GM21529 (cell line): Measurements from ENCODE around the gene ZFP91.
A peak's percentile ranks its signal among the peaks of the same experiment; 100 is the strongest.

Source experiments
- ATAC-seq: cut with Tn5 transposase; IDR thresholded peaks from one replicate; pipeline ENCODE4 v1.9.1; 2021; ENCODE audit not compliant: unreplicated experiment

The ZFP91 gene

GRCh38 chr11:58626934-58627483, 48.1 kb downstream of the ZFP91 start:
- no peak for ATAC-seq

DNA sequence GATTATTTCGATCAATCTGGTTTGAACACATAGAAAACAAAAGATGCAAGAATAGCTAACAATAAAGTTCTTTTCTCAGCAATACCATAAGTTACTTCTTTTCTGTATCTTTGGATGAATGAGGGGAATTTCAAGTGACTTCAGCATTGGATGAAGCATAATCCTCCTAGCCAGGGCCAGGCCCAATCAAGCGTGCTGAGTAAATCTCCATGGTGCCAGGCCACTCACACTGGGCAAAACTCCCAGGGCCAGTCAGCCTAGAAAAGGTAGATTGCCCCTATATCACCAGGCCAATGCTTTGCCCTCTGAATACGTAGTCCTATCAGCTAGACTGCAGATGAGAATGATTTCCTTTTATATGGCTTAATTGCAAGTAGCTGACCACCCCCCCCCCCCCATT, 49.6 kb downstream of the ZFP91 start:
- ATAC-seq = no peak

DNA sequence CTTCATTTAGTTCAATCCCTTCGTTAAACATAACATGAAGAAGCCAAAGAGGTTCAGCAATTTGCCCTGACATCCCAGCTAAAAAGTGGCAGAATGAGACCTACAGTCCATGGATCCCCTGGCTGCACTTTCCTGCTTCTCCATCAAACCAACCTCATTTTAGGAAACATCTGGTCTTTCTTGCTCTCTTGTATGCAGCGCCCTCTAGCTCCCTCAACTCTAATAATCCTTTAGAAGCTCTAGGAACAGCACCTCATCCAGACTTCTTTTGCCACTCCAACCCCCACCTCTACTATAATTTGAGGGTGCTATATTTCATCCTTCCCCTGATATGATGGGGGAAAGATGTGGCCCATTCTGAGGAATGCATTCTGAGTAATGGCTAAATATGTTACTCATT, 51.0 kb downstream of the ZFP91 start:
- no peak for ATAC-seq

DNA sequence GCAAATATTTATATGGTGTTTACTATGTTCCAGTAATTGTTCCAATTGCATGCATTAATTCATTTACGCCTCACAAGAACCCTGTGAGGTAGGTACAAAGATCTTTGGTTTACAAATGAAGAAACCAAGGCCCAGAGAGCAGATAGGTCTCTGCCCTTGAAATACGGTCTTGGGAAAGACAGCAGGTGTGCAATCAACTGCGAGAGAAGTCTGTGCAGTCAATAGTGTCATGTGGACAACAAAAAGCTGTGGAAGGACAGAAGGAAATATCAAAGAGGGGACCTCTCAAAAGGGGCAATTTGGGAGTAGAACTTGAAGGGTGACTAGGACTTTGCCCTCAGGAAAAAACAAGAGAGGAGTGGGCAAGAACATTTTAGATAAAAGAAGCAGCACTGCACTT, 52.5 kb downstream of the ZFP91 start:
- no peak for ATAC-seq

GRCh38 chr11:58632510-58632909, 53.6 kb downstream of the ZFP91 start:
- no peak for ATAC-seq

DNA sequence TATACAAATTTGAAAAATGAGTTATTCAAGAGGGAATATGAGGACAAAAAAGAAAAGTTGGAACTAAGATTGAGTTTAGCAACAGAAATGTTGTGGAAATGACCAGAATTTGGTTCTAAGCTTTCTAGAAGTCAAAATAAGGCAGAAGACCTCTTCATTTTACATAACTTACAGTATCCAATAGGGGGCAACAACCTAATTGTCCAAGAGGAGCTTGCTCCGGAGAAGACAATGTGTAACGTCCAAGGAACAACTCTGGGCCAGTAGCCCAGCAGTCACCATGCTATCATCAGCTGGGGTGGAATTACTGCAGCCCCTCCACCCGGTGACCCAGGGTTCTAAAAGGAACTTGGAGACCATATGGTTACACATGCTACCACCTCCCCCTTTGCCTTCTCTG, 57.7 kb downstream of the ZFP91 start:
- ATAC-seq = no peak

GRCh38 chr11:58637371-58637770, 58.5 kb downstream of the ZFP91 start:
- no peak for ATAC-seq

DNA sequence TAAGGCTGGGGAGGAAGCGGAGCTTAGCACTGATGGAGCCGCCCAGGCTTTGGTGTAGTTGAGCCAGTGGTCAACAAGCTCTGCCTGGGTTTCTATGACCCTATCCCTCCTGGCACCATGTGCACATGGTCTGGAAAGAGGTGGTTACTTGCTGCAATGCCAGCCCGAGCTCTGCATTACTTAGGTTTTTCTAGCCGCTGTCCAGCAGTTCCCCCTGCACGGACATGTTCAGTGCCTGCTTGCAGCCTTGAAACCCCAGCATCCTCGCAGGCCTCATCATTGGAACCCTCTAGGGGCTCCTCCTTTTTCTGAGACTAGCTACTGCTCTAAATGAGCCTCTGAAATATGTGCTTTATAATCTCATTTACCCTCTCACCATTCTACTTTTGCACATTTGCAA, 60.2 kb downstream of the ZFP91 start:
- ATAC-seq = no peak

- ATAC-seq = no peak
Observed at GRCh38 chr11:58639669-58640068, 60.8 kb downstream of the ZFP91 start.

- ATAC-seq = no peak
Observed at GRCh38 chr11:58640386-58641023, 61.6 kb downstream of the ZFP91 start.

DNA sequence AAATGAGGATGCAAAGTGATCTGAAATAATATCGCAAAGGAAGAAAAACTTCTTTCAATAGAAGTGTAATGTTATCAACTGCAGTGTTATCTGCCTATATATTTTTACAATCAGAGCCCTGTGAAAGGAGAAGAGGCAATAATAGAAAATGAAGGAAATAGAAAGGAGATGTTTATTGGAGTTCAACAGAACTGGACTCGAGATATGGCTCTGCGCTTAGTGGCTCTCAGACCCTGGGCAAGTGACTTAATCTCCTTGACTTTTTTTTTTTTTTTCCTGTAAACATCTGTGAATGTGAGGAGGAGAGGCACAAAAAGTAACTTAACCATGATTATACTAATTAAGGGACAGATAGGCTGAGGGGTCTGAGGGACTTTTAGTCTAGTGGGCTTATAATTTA, 62.5 kb downstream of the ZFP91 start:
- no peak for ATAC-seq

- no peak for ATAC-seq
Observed at GRCh38 chr11:58641803-58642581, 63.1 kb downstream of the ZFP91 start.

DNA sequence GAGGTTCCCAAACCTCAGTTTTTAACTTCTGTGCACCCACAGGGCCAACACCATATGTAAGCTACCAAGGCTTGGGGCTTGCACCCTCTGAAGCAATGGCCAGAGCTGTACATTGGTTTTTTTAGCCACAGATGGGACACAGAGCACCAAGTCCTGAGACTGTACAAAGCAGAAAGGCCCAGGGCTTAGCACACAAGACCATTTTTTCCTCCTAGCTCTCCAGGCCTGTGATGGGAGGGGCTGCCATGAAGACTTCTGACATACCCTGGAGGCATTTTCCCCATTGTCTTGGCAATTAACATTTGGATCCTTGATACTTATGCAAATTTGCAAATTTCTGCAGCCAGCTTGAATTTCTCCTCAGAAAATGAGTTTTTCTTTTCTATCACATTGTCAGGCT, 67.0 kb downstream of the ZFP91 start:
- no peak for ATAC-seq

DNA sequence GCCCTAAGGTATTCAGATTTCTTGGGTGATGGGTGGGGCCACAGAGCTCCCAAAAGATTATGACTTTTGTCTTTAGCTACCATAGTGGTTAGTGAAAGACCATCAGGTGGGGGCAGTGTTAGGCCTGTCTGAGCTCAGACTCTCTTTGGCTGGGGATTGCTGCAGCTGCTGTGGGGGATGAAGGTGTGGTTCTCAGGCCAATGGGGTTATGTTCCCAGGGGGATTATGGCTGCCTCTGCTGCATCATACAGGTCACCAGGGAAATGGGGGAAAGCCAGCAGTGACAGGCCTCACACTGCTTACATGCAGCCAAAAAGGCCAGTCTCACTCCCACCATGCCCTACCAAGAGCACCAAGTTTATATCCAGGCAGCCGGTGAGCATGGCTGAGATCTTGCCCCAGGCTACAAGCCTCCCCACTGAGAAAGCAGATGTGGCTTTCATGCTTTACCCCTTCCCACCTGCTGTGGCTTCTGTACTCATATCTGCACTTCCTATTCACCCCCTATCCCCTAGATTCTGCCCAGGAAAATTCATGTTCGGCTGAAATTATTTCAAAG, 68.4 kb downstream of the ZFP91 start:
- peak; percentile 86 for ATAC-seq

DNA sequence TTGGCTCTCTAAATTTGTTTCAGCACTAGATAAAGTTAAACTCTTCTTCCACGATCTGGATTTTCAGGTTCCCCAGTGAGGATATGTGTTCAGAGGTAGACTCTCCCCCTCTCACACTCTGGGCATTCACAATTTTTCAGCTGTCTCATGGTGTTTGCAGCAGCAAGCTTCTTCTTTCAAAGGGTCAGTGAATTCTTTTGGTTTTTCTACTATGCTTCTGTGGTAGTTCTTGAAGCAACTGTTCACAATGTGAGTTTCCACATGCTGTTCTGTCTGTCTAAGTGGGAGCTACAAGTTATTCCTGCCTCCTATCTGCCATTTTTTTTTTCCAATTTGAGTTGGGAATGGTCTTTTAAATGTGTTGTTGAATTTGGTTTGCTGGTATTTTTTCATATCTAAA, 69.0 kb downstream of the ZFP91 start:
- peak; percentile 4 for ATAC-seq

- ATAC-seq = no peak
Observed at GRCh38 chr11:58649623-58650022, 70.8 kb downstream of the ZFP91 start.

GRCh38 chr11:58650496-58650895, 71.6 kb downstream of the ZFP91 start:
- ATAC-seq = no peak

- no peak for ATAC-seq
Observed at GRCh38 chr11:58652726-58653280, 73.9 kb downstream of the ZFP91 start.

- ATAC-seq = peak; percentile 94
Observed at GRCh38 chr11:58654079-58654907, 75.4 kb downstream of the ZFP91 start.

DNA sequence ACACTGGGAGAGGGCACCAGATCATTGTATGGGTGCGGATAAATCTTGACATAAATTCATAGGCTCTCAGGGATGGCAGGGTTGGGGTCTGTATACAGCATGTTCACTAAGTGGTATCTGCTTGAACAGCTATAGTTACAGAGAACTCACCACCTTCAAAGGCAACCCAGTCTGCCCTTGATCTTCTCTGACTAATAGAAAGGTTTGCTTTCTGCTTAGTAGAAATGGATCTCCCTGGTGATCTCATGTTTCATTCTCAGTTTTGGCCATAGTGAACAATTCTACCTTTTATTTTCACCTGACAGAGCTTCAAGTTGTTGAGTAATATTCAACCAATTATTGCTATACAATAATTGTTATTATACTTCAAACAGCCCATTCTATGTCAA, 76.0 kb downstream of the ZFP91 start:
- ATAC-seq = peak; percentile 52

GRCh38 chr11:58656348-58656747, 77.5 kb downstream of the ZFP91 start:
- ATAC-seq = no peak
